ENCODE data around the gene ARHGEF38.
"Not testable (repeated sequence)": the region's sequence is repeated elsewhere in the genome, so short reads cannot be mapped to it uniquely, and the experiment has no call there.

The ARHGEF38 gene

DNA sequence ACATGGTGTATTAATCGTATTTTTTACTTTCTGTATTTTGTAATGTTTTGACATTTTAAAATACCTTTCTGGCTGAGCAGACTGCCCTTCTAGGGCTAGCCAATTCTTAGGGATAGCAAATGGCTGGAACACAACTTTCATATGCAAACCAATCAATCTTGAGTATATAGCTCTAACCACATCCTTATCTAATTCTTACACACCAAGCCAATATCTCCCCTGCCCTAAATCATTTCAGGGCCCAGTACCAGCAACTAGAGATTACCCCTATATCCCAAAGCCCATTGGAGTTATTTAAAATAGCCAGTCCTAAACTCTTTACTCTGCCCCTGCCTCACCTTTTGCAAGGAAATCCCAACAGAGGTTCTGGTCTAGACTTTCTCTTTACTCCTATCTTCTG, 97.8 kb downstream of the ARHGEF38 start:
- in situ Hi-C loops (cut with MboI; ENCODE audit: low sequenced_read_pairs): no loop called here

DNA sequence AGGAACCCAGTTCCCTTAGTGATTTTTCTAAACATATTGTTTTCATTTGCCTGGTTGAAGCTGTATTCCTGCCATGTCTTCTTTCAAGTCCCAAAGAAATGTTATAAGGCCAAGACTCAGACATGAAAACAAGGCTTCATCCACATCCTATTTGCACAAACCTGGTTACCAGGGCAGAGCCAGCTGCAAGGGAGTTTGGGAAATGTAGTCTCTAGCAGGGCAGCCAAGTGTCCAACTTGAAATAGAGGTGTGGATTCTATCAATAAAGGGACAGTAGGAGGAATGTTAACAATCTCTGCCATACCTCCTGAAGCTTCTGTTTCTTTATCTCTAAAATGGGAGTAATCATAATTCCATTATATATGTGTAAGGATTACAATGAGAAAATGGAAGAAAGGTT, 99.5 kb downstream of the ARHGEF38 start:
- in situ Hi-C loops (cut with MboI; ENCODE audit: low sequenced_read_pairs): no loop called here

DNA sequence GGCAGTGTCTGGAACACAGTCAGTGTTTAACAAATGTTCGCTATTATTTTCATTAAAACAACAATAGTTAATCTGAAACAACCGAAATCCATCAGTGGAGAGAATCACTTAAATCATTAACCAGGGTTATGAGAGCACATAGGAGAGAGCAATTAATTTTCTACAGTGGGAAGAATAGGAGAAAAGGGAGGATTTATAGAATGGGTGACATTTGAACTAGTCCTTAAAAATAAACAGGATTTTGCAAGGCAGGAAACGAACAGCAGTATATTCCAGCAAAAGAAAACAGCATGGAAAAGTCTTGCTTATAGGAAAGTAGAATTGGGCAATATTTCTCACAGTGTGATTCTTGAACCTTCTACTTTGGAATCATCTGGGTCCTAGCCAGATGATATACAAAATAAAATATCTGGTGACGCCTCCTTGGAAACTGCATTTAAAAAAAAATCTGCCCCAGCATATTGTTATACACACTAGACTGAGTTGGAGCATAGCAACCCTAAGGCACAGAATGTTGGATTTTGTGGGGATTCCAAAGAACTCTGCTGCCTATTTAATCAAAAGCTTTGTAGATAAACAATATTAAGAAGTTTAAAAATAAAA, 100.0 kb downstream of the ARHGEF38 start:
- in situ Hi-C loops (cut with MboI; ENCODE audit: low sequenced_read_pairs): no loop called here

DNA sequence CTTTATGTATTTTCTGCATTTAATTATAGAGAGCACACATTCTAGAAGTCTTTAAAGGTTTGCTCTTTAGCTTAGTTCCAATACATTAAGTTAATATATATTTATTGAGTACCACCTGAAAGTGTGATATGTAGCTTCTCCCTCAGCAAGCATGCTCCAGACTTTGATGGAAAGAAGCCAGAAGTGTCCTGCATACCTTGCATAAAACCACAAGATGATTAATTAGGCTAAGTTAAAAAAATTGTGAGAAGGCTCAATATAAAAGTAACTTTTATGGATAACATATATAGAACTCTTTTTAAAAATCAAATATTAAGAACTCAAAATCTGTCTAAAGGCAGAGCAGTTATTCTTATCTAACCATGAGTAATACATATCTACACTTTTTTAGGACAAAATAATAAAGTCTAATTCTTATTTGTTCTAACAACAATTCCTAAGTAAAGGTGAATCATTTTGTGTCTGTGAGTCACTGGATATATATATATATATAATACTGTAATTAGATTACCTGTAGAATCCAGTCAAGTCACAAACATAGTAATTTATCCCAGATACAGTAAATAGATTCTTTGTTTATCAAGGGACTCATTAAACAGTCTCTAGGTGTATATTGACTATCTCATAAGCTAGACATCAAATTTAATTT, 104.8 kb downstream of the ARHGEF38 start:
- in situ Hi-C loops (cut with MboI; ENCODE audit: low sequenced_read_pairs): no loop called here

DNA sequence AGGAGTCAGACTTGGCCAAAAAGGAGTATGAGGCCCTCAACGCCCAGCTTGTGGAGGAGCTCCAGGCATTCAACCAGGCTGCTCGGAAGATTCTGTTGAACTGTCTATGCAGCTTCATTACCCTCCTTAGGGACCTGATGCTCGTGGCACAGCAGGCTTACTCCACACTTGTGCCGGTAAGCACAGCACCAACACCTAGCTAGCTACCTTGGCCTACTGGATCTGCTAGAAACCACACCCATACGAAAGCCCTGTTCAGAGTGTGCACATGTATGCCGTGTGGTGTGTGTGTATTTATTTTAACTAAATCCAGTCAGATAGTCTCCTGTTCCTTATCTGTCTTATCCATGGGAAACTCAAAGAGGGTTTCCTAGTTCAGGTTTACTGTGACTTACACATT, 106.8 kb downstream of the ARHGEF38 start:
- in situ Hi-C loops (cut with MboI; ENCODE audit: low sequenced_read_pairs): no loop called here

DNA sequence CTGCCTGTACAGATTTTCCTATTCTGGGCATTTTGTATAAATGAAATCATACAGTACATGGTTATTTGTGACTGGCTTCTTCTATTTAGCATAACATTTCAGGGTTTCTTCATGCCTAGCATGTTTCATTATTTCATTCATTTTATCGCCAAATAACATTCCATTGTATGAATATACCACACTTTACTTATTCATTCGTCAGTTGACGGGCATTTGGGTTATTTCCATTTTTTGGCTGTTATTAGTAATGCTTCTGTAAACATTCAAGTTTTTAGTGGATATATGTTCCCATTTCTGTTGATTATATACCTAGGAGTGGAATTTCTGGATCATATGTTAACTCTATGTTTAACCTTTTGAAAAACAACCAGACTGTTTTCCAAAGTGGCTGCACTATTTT, 108.6 kb downstream of the ARHGEF38 start:
- in situ Hi-C loops (cut with MboI; ENCODE audit: low sequenced_read_pairs): no loop called here

DNA sequence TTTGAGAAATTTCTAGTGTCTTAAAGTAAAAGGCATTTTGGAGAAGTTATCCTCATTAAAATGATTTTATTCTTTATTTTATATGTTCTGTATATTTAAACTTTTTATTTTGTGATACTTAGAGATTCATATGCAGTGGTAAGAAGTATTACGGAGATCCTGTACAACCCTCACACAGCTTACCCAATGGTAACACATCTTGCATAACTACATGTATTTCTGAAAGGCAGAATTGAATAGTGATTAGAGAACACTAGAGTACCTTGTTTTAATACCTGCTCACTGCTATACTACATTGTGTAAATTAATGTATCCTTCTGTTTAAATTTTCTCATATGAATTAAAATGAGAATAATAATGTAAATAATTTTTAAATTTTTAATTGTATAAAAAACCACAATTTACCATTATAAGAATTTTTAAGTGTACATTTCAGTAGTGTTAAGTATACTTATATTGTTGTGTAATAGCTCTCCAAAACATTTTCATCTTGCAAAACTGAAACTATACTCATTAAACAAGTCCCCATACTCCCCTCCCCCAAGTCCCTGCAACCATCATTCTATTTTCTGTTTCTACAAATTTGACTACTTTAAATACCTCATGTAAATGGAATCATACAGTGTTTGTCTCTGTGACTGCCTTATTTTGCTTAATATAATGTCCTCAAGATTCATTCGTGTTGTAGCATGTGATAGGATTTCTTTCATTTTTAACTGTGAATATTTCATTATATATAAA, 110.7 kb downstream of the ARHGEF38 start:
- in situ Hi-C loops (cut with MboI; ENCODE audit: low sequenced_read_pairs): no loop called here

DNA sequence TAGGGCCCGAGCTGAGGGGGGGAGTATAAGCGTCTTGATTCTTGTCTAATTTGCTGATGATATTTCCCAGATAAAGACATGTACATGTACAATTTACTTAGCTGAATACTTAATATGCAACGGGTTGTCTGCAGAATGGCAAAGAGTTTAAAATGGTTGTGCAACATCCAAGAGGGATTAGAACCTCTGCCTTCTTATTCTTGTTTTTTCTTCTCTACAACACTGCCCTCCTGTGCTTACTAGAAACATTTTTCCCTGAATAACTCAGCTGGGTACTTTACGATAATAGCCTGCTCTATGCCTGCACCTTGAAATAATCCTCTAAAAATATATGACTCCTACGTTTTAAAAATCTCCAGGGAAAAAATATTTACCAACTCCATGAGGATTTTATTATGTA, 114.3 kb downstream of the ARHGEF38 start:
- in situ Hi-C loops (cut with MboI; ENCODE audit: low sequenced_read_pairs): no loop called here

DNA sequence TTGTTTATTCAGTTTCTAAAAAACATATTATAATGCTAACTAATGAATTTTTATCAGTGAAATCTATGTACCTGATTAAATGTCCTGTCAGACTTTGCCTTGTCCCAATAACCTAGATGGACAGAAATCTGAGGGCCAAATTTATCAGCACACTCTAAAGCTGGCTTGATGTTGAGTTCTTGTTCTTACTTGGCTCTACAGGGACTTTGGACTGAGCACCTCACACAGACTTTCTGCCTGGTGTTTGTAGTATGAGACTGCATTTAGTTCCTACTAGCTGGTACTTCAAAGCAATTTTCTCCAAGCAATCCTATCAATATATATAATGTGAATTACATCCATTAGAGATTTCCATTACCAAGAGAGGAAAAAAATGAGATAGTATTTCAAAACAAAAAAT, 118.3 kb downstream of the ARHGEF38 start:
- in situ Hi-C loops (cut with MboI; ENCODE audit: low sequenced_read_pairs): no loop called here

DNA sequence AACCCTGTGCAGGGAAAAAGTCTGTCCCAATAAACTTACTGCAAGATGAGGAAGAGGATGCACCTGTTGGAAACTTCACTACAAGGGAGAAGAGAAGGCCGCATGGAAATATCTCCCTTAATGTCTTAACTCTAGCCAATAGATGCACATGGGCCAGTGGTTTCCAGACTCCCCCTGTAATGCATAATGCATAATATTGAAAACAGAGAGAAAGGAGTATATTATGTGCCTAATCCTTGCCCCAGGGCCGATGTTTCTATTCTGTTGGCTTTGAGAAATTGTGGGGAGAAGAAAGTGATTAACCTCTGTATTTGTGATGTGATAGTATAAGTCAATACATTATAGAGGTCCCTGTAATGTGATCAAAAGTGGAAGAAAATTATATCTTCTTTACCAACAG, 118.9 kb downstream of the ARHGEF38 start:
- in situ Hi-C loops (cut with MboI; ENCODE audit: low sequenced_read_pairs): no loop called here

DNA sequence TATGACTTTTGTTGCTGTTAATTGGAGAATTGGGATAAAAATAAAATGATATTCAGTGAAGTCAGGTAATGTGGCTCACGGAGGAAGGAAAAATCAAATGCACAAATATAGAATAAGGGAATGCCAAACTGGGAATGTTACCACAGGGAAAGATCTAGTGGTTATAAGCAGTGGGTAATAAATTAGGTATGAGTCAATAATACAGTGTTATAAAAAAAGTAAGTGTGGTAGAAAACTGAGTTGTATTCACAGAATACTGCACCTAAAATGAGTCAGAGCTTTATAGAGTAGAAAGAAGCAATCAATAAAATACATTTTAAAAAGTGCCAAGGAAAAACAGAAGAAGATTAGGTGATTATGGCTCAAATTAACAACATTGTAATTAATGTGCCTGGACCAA, 121.6 kb downstream of the ARHGEF38 start:
- in situ Hi-C loops (cut with MboI; ENCODE audit: low sequenced_read_pairs): no loop called here

DNA sequence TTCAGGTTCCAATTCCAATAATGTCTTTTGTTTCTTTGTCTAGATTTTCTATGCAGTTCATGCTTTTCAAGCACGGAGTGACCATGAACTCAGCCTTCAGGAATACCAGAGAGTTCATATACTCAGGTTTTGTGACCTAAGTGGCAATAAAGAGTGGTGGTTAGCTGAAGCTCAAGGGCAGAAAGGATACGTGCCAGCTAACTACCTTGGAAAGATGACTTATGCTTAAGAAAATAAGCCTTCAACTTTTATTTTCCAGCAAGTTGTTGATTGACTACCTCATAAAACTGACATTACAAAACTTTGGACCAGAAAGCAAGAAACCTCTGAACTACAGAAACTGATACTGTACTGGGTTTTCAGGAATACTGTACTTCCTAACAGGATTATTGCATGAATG, 125.3 kb downstream of the ARHGEF38 start:
- in situ Hi-C loops (cut with MboI; ENCODE audit: low sequenced_read_pairs): no loop called here

DNA sequence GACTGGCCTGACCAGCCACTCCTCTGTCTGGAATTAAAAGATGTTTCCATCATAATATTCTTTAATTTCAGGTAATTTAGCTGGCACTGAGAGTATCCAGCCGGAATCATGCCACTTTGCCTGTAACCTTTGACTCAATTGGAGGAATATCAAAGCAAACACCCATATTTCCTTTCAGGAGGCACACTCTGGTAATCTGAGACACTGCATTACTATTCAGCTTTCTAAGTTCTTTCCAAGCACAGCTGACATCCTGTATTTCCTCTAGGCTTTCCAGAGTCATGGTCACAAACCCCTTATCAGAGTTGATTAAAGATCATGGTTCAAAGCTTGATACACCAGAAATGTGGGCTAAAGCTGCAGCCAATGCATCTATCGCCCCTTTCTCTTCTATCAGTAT, 126.8 kb downstream of the ARHGEF38 start:
- in situ Hi-C loops (cut with MboI; ENCODE audit: low sequenced_read_pairs): no loop called here

DNA sequence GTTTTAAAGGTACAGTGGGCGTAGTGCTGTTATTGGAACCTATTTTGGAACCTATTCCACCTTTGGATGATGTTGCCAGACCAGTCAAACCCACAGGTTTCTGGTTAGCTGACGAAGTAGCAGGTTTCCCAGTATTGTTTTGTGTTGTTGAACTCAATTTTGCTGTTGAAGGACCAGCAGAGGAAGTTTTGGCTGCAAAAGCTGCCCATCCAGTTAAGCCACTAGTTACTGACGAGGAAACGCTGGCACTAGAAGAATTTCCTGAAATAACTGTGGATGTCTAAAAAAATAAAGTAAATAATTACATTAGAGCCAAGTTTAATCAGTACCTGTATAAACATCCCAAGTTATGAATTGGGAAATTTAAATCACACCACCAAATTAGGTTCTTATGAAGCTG, 130.6 kb downstream of the ARHGEF38 start:
- in situ Hi-C loops (cut with MboI; ENCODE audit: low sequenced_read_pairs): no loop called here

DNA sequence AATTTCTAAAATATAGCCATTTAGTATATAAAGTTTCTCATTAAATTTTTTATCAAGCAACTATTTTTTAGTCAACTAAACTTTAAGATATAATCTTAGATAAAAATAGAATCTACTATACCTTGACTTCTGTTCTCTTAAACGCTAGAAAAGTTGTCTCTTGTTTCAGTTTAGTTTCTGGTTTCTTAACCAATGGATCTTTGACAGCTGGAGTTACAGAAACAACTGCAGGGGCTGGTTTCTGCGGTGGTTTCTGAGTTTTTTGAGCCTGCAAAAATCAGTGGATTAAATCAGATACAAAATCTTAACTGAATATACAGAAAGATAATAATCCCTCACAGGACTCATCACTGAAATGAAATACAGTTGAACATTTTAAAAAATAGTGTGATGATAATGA, 134.2 kb downstream of the ARHGEF38 start:
- in situ Hi-C loops (cut with MboI; ENCODE audit: low sequenced_read_pairs): no loop called here

DNA sequence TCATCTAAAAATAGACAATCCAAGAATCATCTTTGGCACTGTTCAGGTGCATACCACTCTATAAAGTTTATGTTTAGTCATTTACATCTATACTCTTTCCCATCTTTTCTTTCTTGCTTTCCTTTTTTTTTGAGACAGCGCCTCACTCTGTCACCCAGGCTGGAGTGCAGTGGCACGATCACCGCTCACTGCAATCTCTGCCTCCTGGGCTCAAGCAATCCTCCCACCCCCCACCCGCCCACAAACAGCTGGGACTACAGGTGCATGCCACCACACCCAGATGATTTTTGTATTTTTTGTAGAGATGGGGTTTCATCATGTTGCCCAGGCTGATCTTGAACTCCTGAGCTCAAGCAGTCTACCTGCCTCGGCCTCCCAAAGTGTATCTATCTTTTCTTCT, 142.4 kb downstream of the ARHGEF38 start:
- in situ Hi-C loops (cut with MboI; ENCODE audit: low sequenced_read_pairs): not testable (repeated sequence)

DNA sequence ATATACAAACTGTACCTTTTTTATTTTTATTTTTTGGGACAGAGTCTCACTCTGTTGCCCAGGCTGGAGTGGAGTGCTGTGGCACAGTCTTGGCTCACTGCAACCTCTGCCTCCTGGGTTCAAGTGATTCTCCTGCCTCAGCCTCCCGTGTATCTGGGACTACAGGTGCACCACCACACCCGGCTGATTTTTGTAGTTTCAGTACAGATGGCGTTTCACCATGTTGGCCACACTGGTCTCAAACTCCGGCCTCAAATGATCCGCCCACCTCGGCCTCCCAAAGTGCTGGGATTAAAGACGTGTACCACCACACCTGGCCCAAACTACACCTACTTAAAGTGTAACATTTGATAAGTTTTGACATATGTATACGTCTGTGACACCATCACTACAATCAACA, 143.4 kb downstream of the ARHGEF38 start:
- in situ Hi-C loops (cut with MboI; ENCODE audit: low sequenced_read_pairs): not testable (repeated sequence)

DNA sequence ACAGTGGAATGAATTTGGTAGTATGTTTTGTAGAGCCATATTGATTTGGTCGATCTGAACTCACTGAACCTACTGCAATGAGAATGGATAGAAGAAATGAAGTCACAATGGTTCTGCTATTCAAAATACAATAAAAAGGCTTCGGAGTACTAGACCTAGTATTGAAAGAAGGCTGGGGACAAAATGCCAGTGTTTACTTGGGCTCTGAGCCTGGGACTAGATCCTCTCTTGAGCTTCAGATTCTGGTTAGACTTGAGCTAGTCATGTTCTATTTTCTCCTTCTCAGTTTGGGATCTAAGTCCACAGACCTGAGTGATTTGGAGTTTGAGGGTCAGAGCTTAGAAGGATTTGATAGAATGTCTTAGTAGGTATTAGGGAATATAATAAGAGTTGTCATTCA, 146.2 kb downstream of the ARHGEF38 start:
- in situ Hi-C loops (cut with MboI; ENCODE audit: low sequenced_read_pairs): no loop called here

DNA sequence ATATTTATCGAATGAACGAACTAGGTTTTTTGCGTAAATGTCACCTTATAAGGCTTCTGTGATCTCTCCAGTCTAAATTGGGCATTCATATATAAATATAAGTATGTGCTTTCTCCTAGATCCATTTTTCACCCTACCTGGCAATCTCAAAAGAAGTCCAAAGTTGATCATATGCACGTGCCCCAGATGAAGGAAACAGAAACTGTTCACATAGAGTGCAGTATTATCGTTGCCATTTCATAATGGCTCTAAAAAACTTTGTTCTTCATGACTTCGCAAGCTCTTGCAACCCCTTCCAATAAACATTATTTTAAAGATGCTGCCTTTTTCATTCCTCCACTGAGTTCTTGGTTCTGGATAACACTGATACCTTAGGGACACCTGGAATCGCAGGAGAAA, 155.4 kb downstream of the ARHGEF38 start:
- in situ Hi-C loops (cut with MboI; ENCODE audit: low sequenced_read_pairs): no loop called here

DNA sequence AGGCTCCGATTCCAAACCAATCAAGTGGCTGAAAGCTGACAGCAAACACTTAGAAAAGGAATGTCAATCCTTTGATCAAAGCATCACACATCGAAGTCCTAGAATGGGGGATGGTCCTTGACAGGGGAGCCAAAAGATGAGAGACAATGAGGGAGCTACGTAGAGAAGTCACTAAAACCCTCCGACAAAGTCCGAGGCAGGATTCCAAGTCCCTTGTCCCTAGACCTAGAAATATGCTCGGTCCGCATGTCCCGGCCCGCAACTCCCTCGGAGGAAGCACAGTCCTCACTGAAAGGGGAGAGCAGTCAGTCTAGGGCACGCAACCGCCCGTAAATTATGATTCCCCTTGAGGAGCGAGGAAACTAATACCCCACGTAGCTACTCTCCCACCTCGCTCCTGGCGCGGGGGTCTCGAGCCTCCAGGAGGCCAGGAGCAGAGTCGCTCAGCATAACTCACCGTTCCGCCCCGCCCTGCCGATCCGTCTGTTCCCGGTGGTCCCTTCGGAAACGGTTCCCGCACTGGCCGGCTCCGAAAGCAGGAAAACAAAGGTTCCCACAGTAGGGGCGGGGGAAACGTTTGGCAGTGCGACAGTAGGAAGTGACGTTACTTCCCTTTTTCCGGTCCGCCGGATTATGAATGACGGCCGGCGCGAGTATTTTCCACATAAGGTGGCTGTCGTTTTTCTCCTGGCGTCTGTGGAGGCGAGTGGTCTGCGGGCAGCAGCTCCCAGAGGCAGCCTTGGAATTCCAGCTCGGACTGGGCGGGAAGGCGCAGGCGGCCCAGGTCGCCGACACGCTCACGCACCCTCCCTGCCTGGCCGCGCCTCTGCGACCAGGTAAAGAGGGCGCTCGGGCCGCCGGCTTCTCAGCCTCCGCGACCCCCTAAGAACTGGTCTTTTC, 156.0 kb downstream of the ARHGEF38 start, which contains the start of the genes GSTCD and INTS12:
TSS of gene GSTCD (plus strand) at position 604 of the 900 bp plus-strand sequence. CDS start 8,830 bp downstream, outside the sequence.
TSS of gene INTS12 (minus strand) at position 509 of the 900 bp plus-strand sequence. CDS start 8,684 bp downstream, outside the sequence.
- in situ Hi-C loops (cut with MboI; ENCODE audit: low sequenced_read_pairs): no loop called here

DNA sequence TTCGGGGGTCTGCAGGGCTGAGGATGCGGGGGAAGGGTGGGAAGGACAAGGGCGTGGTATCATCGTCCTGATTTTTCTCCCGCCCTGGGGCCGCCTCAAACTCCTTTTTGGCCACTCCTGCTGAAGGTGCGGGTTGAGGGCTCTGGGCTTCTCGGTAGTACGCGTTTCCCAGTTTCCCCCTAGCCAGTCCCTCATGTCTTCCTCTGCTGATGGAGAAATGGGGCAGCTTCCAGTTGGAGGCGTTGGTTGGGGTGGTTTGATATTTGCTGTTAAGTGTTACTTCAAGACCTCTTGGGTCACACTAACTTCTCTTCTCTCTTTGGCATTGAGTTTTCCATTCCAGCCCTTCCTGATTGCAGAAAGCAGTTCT, 156.6 kb downstream of the ARHGEF38 start:
- in situ Hi-C loops (cut with MboI; ENCODE audit: low sequenced_read_pairs): no loop called here
